Activated T-helper 1 cell treated with Interleukin-2 at 50 U/mL for 16 hours (primary cell): ENCODE measurements around the gene FXYD5.

Source experiments
- DNase-seq: peaks from one replicate; pipeline ENCODE4 v3.0.0-alpha.2; 2020; ENCODE audit warnings: low read depth

FXYD5 gene

GRCh38 chr19:35216016-35216832, 61.7 kb downstream of the FXYD5 start:
- DNase-seq: no peak

GRCh38 chr19:35216833-35217648, 62.5 kb downstream of the FXYD5 start:
- DNase-seq: no peak

- DNase-seq: no peak
These were observed 63.1 kb downstream of the FXYD5 start for GRCh38 chr19:35217649-35217990.

GRCh38 chr19:35219008-35219407, 64.5 kb downstream of the FXYD5 start:
- DNase-seq: no peak
